NB4 (cell line): ENCODE measurements around the gene SLC6A18.

Source experiments
- DNase-seq: peaks from one replicate; pipeline ENCODE4 v3.0.0; 2010; ENCODE audit warnings: low read depth
- H3K4me3 ChIP-seq: one replicate; pipeline ENCODE4 v1.5.1; 2011; ENCODE audit warnings: mild to moderate bottlenecking, low read depth, low read length, moderate library complexity
- CTCF ChIP-seq: IDR thresholded peaks from one replicate; pipeline ENCODE4 v1.5.1; 2012; ENCODE audit warnings: low read depth, low read length
- MAX ChIP-seq: IDR thresholded peaks from 2 replicates; pipeline ENCODE4 v1.6.1; 2011; ENCODE audit warnings: low read depth, low read length
- MYC ChIP-seq: IDR thresholded peaks from 2 replicates; pipeline ENCODE4 v1.6.1; 2011; ENCODE audit warnings: low read depth, low read length
- POLR2A ChIP-seq: IDR thresholded peaks from 2 replicates; pipeline ENCODE4 v1.6.1; 2011; ENCODE audit warnings: mild to moderate bottlenecking; ENCODE audit not compliant: insufficient read length; ENCODE audit errors: extremely low read depth

SLC6A18 gene

GRCh38 chr5:1195439-1195838, 29.7 kb upstream of the SLC6A18 start:
- no peak overlapping the region for H3K4me3 ChIP-seq
- no peak for DNase-seq
- TF ChIP-seq MAX (no peak), POLR2A (no peak)

- TF ChIP-seq CTCF (no peak), MYC (no peak), MAX (no peak)
- no peak for DNase-seq
- H3K4me3 ChIP-seq = no peak overlapping the region
These were observed 29.3 kb upstream of the SLC6A18 start for GRCh38 chr5:1195916-1196315.

- TF ChIP-seq CTCF (no peak), POLR2A (no peak), MYC (no peak), MAX (no peak)
- DNase-seq = no peak
- H3K4me3 ChIP-seq = no peak overlapping the region
These were observed 28.6 kb upstream of the SLC6A18 start for GRCh38 chr5:1196562-1196961.

- TF ChIP-seq MAX (no peak), CTCF (no peak), POLR2A (no peak), MYC (no peak)
- H3K4me3 ChIP-seq = no peak overlapping the region
These were observed 27.1 kb upstream of the SLC6A18 start for GRCh38 chr5:1197876-1198666.

GRCh38 chr5:1199340-1199648, 25.9 kb upstream of the SLC6A18 start:
- TF ChIP-seq MYC (no peak), POLR2A (no peak), MAX (no peak), CTCF (no peak)
- no peak for DNase-seq
- no peak overlapping the region for H3K4me3 ChIP-seq

More at GRCh38 chr5:1197876-1198666, 27.1 kb upstream of the SLC6A18 start:
- DNase-seq = no peak

- TF ChIP-seq MYC = no peak
- TF ChIP-seq POLR2A = no peak
- no peak for TF ChIP-seq CTCF
- no peak for TF ChIP-seq MAX
- peak; percentile 37 for DNase-seq
- H3K4me3 ChIP-seq = no peak overlapping the region
These were observed 25.3 kb upstream of the SLC6A18 start for GRCh38 chr5:1199649-1200494.
